ENCODE results near the gene GALNT10. TPM values are rescaled to one million over a fixed set of nuclear protein-coding genes. Genes with fewer than 3 reads are reported as not detected.
A peak's percentile ranks its signal among the peaks of the same experiment; 100 is the strongest.

GALNT10 gene
- polyA plus RNA-seq, 4 donors = 27.6 to 30.1 (median 28.5) TPM

DNA sequence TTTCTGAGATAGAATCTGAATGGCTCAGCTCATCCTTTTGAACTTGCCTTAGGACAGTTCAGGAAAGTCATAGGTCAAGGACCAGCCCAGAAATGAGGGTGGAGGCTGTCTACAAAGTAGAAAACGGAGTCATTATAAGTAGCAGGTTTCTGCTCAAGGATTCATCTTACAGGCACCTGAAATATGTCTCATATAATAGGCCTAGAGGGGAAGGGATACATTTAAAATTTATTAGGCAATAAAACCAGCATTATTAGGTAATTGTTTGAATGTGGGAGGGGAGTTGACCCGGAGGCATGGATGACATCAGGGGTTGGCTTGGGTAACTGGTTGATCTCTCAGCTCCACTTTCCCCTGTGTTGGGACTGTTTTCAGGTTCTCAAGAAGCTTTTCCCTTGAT lies 11.9 kb upstream of the GALNT10 start:
- DNase-seq (ENCODE audit: low read depth in 4 of 4, low spot score in 3 of 4) = no peak

DNA sequence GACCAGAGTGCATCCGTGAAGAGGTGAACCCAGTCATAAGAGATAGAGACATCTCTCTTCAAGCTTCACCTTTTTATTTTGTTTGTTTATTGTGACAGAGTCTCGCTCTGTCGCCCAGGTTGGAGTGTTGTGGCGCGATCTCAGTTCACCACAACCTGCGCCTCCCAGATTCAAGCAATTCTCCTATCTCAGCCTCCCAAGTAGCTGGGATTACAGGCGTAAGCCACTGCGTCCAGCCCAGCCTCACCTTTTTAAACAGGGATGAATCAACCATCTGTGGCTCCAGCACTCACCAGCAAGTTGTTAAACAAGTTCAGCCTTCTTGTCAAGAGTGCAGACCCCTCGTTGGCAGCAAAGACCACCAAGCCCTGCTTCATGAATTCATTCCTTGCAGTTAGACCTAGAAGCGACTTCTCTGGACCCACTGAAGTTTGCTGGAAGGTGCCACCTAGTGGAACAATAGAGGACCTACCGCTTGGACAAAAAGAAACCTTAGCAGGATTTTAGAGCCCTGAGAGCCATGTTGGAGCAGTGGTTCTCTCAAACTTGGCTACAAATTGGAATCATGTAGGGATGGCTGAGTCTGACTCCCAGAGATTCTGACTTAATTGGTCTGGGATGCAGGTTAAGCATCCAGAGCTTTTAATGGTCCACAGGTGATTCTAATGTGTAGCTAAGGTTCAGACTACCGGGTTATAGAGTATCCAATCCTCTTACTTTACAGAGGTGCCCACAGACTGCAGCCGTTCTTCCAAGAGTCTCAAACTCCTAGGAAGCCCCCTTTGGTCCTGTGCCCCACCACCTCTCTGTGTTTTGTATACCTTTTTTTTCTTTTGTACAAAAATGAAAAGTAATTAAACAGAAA lies 10.5 kb upstream of the GALNT10 start:
- DNase-seq (ENCODE audit: low read depth in 4 of 4, low spot score in 3 of 4) = no peak

DNA sequence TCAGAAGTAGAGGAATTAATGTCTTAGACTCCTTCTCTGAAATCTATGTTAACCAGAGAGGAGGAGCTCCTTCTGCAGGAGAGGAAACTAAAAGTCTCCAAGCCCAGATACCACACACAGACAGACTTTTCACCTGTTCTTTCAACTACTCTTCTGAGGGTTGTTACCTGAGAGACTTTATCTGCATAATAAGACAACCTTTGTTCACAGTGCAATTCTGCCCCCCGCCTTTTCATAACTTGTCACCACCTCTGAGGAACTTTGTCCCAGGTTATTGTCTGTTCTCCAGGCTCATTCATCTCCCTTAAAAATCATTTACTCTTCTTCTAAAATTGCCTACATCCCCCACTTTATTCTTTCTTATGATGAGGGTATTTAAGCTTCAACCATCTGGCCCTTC lies 9.4 kb upstream of the GALNT10 start:
- DNase-seq (ENCODE audit: low read depth in 4 of 4, low spot score in 3 of 4) = no peak

DNA sequence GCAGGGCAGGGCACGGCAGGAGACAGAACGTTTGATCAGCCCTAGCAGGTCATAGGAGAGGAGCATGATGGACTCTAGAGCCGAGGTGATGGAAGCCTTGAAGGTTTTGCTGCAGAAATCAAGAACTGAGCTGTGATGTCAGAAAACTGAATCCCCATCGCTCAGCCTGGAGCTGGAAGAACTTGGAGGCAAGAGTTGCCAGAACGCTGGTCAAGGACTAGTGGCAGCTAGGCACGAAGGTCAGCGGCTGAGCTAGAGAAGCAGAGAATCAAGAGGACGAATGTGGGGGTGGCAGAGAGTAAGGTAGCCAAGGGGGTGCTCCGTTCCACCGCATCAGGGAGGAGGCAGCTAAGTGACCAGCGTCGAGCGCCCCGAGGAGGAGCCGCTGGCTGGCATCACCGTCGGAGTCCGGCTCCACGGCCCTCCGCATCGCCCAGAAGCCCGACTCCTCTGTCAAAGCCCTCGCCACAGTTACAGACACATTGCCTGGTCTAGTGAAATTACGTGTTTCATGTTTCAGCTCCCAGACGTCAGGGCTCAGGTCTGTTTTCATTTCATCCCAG lies 1.2 kb upstream of the GALNT10 start:
- no peak for DNase-seq (ENCODE audit: low read depth in 4 of 4, low spot score in 3 of 4)

DNA sequence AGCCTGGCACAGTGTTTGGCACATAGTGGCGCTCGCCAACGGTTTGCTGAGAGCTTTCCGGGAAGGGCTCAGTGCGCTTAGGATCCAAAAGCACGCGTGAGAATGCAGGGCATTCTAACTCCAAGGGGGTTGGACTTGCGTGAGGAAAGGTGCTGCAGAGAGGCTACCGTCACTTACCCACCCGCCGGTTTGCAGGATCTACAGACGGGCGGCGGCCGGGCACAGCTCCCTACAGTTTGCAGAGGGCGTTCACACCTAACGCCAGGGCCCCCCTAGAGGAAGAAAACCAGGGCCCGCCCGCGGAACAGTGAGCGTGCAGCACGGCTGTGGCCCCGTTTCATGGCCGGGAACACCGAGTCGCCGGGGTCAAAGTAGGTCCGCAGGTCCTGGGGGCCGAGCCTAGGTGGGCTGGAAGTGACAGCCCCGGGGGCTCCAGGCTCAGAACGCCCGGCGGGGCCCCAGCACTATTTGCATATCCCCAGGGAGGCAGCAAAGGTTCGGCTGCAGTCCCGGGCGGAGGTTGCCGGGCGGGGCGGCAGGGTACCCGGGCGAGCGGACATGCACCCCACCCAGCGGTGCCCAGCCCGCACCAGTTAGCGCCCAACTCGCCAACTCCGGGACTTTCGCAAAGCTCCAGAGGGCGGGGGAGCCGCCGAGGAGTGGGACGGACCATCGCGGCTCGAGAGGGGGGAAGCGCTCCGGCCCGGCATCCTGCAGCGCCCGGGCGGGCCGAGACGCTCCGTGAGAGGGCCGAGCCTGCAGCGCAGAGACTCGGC lies 526 bp upstream of the GALNT10 start:
- peak in 1 of 4 donors; percentile 51 for DNase-seq (ENCODE audit: low read depth in 4 of 4, low spot score in 3 of 4)

DNA sequence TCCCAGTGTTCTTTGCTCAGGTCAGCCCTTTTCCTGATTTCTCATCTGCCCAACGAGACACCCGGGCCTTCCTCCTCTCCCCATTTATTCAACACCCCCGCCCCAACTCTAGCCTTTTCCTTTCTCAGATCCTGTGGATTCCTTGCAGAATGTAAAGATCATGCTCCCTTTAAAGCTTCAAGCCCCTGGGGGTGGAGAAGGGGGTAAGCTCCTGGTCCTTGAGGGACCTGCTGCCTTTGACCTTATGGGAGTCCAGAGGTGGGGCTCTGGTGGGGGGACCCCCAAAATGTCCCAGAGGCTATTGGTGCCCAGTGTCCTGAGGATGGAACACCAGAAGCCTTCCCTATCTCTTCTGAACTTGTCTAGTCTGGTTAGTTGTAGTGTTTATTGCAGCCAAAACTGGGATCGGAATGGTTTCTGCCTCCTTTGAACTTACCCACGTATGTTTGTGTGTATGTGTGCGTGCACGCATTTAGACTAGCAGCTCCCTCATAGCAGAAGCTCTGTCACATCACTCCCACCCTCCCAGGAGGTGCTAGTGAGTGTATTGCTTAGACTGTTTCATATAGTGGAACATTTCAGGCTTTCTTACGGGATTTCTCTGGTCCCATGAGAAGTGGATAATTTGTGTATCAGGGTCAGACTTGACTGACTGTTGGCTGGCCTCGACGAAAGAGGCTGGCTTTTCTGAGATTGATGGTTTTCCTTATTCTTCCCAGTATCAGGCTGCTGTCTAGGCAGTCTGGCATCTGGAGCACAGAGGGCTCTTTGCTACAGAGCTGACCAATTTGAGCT lies 1.1 kb downstream of the GALNT10 start:
- DNase-seq (ENCODE audit: low read depth in 4 of 4, low spot score in 3 of 4) = no peak

DNA sequence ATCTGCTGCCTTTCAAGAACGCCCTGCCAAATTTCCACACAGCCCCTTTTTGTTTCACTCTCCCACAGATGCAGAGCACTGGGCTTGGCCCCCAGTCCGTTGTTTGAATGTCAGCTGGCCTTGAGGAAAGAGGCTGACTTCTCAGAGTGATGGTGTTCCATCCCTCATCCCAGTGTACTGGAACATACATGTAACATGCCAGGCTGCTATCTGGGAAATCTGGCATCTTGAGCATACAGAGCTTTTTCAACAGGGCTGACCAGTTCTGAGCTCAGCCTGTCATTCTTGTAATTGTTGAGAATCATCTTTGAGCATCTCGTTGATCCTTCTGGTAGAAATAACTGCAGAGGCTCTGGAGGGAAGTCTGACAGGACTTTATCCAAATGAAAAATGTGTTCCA lies 2.8 kb downstream of the GALNT10 start:
- no peak for DNase-seq (ENCODE audit: low read depth in 4 of 4, low spot score in 3 of 4)

DNA sequence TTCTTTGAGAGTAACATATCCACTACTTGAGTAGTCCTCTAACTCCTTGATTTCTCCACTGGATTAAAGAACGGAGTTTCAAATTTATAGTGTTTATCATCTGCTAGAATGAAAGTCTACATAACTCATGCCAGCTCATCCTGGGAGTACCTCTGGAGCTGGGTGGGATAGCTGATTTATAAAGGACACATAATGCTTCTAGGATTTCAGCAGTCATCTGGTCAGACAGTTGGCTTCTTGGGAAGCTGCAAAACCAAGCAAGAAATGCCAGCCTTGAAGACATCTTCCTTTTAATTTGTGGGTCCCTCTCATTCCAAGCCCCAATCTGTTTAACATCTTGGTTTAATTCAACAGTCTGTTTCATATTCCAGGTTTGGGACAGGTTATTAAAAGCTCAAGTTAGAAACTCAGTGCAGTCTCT lies 3.2 kb downstream of the GALNT10 start:
- no peak for DNase-seq (ENCODE audit: low read depth in 4 of 4, low spot score in 3 of 4)

DNA sequence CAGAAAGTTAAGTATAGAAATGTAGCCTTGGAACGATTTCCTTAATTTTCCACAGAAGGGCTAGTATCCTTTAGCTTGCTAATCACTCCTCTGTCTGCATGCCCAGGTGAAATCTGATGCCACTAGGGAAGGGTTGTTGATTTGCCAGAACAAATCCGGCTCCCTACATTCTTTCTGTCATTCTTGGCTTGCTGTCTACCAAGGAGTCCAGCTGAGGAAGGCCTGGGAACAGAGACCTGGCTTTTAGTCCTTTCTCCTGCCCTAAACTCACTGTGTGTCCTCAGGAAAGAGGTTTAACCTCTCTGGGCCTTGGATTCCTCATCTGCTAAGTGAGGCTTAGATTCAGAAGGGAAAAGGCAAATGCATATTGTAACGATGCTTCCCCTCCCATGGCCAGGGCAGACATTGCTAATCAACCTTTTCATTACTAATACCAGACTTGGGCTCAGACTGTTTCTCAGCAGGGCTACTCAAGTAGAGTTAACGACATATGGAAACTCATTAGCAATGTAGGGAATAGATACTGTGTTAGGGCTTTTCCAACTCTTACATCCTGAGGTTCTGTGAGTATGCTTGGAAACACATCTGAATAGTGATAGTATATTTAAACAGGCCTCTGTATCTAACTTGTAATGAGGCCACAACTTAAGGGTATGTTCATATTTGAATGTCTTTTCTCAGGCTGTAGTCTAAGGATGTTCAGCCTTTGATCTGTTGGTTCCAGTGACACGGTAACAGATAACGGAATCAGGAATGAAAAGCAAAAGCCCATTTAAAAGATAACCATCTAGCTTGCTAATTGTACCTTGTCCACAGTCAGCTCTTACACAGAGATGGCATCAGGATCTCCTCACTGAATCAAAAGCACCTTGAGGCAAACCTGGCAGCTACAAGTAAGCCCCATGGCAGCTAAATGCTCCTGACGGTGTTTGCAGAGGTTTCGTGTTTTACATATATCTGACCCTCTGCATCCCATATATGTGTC lies 4.1 kb downstream of the GALNT10 start:
- DNase-seq (ENCODE audit: low read depth in 4 of 4, low spot score in 3 of 4) = no peak

DNA sequence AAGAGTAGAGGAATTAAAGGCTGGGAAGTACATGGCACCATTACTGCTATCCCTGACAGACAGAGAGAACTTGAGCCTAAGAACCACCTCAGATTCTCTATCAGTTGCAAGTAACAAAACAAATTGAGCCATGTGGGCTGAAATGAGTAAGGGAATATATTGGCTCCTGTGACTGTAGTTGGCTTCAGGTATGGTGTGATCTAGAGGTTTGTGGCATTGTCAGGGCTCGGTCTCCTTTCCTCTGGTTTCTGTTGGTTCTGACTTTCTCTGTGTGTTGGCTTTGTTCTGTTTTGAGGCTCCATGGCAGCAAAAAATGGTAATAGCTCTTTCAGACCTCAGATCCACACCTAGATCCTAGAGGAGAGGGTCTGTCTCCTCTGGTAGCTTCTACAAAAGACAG lies 5.7 kb downstream of the GALNT10 start:
- DNase-seq (ENCODE audit: low read depth in 4 of 4, low spot score in 3 of 4) = no peak

DNA sequence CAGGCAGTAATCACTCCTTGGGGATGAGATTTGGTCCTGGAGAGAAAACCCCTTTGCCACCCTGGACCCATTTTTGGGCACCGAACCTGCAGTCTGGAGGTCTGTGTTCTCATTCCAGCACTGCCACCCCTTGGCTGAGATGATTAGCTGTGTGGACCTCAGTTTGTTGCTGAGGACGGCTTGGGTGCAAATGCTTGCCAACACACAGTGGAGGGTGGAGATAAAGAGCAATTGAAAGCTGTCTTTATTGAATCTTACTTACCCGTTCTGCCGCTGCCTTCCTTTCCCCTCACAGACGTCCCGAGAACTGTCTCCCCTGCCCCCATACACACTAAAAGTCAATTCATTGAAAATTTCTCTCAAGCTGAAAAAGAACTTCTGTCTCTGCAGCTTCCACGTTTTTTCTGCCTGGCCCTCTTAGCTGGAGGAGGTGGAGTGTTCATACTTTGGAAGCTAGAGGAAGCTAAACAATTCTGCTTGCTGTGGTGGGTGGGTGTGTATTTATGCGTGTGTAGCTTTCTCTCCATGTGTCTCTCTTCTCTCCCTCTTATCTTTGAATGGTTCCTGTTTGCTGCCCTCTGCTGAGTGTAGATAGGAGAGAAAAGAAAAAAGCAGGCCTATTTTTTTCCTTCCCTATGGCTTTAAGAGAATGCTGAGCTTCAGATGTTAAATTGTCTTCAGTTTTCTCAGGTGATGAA lies 6.6 kb downstream of the GALNT10 start:
- peak in 1 of 4 donors; percentile 56 for DNase-seq (ENCODE audit: low read depth in 4 of 4, low spot score in 3 of 4)

DNA sequence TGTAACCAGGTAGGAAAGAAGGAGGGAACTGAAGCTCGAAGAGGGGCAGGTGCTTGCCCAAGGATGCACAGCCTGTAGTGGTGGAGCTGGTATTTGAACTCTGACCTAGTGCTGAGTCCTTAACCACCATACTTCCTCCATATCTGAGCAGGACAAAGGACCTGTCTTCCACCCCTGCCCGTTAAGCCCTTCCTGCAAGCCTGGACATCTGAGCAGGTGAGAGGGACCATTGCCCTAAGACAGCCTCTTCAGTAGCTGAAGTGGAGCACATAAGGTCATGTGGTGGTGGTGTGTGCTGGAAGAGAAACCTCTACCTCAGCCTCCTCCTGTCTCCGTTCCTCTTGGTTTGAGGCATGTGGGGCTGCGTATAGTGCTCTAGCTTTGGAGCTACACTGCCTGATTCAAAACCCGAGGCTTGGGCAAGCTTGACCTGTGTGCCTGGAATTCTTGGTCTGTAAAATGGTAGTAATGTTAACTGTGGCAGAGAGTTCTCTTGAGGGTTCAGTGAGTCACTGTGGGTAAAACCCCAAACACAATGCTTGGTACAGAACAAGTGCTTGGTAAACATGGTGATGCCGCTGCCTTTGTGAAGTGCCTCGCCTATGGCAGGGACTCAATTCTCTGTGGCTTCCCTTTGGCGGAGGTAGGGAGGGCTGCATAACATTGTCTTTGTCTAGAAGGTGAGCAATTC lies 7.4 kb downstream of the GALNT10 start:
- no peak for DNase-seq (ENCODE audit: low read depth in 4 of 4, low spot score in 3 of 4)

DNA sequence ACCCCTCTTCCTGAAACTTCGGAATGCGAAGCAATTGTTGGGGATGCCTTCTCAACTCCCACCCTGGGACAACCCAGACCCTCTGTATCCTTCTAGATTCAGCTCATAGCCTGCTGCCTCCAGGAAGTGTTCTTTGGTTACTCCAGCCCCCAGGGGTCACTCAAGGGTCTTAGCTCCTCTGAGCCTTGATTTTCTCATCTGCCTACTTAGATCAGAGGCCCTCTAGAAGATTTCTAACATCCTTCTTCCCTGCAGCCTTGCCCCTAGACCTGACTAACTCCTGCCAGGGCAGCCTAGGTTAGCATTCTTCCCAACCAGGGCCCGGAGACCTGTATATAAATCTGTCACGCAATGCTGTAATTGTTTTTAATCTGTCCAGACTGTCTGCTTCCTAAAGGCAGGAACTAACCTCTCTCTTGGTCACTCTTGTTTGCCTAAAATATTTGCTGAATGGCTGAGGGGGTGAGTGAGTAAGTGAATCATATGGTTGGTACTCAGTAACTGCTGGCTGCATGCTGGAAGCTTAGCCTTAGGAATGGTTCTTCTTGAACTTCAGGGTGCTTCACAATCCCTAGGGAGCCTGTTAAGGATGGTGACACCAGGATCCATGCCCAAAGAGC lies 8.2 kb downstream of the GALNT10 start:
- no peak for DNase-seq (ENCODE audit: low read depth in 4 of 4, low spot score in 3 of 4)

DNA sequence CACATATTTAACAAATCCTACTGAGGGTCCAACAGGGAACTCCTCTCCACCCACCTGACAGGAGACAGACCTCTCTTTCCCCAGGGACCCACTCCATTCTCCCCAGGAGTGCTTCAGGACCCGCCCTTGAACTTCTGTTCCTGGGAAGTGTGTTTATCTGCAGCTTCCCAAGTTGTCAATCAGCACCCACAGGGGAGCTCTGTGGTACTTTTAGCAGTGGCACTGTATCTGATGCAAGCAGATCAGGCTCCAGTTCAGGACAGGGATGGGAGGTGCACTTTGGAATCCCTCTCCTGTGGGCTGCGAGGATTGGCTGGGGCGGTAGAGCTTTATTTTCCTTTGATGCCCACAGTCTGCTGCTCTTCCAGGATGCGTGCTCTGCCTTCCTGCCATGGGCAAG lies 8.7 kb downstream of the GALNT10 start:
- DNase-seq (ENCODE audit: low read depth in 4 of 4, low spot score in 3 of 4) = no peak

DNA sequence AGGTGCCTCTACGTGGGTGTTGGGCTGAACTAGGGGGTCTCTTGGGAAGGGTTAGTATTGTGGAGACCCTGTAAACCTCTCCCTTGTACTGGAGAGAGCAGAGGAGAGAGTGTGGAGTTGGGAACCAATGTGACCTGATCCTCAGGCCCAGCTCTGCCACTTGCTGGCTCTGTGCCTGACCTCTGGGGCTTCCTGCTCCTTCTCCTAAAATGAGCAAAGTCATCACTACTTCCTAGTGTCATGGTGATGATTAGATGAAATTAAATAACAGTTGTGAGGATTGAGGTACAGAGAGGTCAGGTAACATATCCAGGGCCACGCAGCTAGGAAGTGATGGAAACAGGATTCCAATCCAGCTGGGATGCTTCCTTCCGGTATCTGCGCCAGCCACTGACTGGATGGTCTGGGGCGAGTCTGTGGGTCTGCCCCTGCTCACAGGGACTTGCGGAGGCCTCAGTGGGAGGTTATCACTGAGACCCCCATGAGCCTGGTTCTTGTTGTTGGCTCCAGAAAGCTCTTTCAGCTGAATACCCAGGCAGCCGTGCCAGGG lies 9.2 kb downstream of the GALNT10 start:
- DNase-seq (ENCODE audit: low read depth in 4 of 4, low spot score in 3 of 4) = no peak

DNA sequence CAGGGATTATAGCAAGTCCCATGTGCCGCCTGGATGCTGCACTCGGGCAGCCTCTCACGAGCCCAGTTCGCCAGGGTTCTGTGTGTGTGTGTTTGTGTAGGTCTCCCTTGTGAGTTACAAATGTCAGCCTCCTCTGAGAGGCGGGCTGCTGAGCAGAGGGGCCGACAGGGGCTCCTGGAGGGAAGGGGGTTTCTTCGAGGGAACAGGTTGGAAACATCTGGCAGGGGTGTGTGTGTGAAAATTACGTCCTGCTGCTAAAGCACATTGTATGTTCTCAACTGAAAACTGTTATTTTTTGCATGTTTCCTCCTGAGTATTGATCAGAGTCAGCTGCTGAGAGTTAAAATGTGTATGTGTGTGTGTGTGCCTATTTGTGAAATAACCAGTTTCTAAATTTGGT lies 9.7 kb downstream of the GALNT10 start:
- no peak for DNase-seq (ENCODE audit: low read depth in 4 of 4, low spot score in 3 of 4)

DNA sequence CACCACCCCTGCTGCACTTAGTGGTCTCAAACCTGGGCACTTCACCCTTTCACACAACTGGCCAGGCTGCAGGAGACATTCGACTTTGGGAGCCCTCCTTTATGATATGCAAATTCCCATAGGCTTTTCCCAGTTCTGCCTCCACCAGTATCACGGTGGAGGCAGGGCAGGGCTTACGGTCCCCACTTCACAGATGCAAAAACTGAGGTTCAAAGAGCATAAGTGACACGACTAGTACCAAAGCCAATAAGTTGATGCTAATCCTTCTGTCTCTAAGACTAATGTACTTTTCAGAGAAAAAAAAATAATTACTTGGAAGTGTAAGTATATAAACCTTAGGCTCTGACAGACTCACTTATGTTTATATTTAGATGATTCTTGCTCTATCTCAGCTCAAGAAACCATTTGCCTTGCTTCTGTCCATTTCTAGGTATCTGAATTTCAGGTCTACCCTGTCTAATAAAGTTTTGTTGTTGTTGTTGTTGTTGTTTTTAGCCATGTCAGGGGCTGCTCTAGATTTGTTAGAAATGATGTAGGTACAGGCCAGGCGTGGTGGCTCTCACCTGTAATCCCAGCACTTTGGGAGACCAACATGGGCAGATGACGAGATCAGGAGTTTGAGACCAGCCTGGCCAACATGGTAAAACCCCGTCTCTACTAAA lies 10.7 kb downstream of the GALNT10 start:
- DNase-seq (ENCODE audit: low read depth in 4 of 4, low spot score in 3 of 4) = no peak
